ENCODE data around the gene KCNK10. TPM values are rescaled to one million over a fixed set of nuclear protein-coding genes. Genes with fewer than 3 reads are reported as not detected.

KCNK10 gene
- total and polyA plus RNA-seq, 4 donors: not detected

DNA sequence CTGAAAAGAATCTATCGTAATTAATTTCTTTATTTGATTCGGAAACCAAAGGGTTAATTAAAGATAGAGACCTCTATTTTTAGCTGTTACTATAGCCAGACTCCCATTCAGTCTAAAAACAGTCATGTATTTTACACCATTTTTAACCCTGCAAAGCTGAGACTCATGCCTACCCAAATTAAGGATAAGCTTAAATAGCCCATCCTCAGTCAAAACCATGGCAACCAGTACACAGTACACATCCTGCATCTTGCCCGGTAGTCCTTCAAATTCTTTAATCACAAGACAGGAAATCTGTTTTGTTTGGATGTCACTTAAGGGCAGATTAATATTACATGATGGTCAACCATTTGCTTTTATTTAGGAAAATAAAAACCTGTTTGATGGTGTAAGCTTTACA, 25.5 kb upstream of the KCNK10 start:
- Histone ChIP-seq H3K27me3 (ENCODE audit: control insufficient read depth in 1 of 2, insufficient read depth in 2 of 2, low read length in 1 of 2) (no peaks in the 10 kb centered on the region), H3K36me3 (ENCODE audit: control insufficient read depth in 1 of 2, insufficient read depth in 2 of 2, low read length in 1 of 2) (no peaks in the 10 kb centered on the region), H3K9me3 (ENCODE audit: control insufficient read depth, low read length) (no peaks in the 10 kb centered on the region), H3K4me3 (ENCODE audit: low read length in 2 of 2) (no peak overlapping the region), H3K4me1 (ENCODE audit: control insufficient read depth in 1 of 2, insufficient read depth in 2 of 2, low read length in 2 of 2) (no peaks in the 10 kb centered on the region), H3K27ac (ENCODE audit: low read depth in 1 of 2, low read length in 2 of 2) (no peak overlapping the region)
- WGBS, 2 donors: 37 to 39% methylated on average over 3 of the region's 3 CpGs
- intact Hi-C loops (cut with DNase I): no loop called here
- ATAC-seq (ENCODE audit: low FRiP score): no peak
- DNase-seq: no peak

DNA sequence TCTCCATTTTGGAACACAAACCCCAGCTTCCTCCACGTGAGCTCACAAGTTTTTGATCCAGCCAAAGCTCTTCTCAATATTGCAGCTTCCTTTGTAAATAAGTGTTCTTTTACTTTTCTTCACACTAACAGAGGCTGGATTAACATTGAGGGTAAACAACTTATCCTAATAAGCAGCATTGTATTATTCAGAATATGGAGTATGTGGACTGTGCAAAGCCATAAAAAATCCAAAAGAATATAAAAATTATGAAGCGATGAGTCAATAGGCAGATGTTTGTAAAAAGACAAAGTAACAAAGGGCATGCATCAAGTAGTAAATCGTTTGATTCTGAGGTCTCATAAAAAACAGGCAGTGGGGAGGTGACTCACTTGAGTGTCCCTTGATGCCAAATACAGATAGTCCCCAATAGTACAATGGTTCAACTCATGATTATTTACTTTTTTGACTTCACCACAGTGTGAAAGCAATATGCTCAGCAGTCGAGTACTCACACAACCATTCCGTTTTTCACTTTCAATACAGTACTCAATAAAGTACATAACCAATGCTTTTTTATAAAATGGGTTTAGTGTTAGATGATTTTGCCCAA, 23.1 kb upstream of the KCNK10 start:
- intact Hi-C loops (cut with DNase I): no loop called here
- H3K4me1 ChIP-seq (ENCODE audit: control insufficient read depth in 1 of 2, insufficient read depth in 2 of 2, low read length in 2 of 2): no peaks in the 10 kb centered on the region
- no peaks in the 10 kb centered on the region for H3K36me3 ChIP-seq (ENCODE audit: control insufficient read depth in 1 of 2, insufficient read depth in 2 of 2, low read length in 1 of 2)
- no peak for ATAC-seq (ENCODE audit: low FRiP score)
- no peak overlapping the region for H3K4me3 ChIP-seq (ENCODE audit: low read length in 2 of 2)
- no peak overlapping the region for H3K27ac ChIP-seq (ENCODE audit: low read depth in 1 of 2, low read length in 2 of 2)
- H3K9me3 ChIP-seq (ENCODE audit: control insufficient read depth, low read length): no peaks in the 10 kb centered on the region
- DNase-seq: no peak
- H3K27me3 ChIP-seq (ENCODE audit: control insufficient read depth in 1 of 2, insufficient read depth in 2 of 2, low read length in 1 of 2): no peaks in the 10 kb centered on the region
- WGBS, 2 donors: 68 to 75% methylated on average over 5 of the region's 5 CpGs

DNA sequence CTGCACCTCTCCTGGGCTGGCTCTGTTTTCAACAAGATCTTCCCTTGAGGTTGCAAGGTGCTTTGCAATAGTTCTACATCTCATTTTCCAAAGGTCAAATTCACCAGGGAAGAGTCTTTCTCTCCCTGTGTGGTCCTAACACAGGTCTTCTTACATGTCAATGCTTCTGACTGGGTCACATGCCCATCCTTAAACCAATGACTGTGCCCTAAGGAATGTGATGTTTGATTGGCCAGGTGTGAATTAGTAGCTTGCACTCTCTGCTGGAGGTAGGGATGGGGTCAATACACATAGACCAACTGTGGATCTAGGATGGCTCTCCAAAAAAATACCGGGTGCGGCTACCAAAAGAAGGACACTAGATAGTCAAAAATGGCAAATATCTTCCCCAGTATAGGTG, 19.9 kb upstream of the KCNK10 start:
- 72 to 97% methylated on average over 2 of the region's 2 CpGs for WGBS, 2 donors
- no peak overlapping the region for H3K27ac ChIP-seq (ENCODE audit: low read depth in 1 of 2, low read length in 2 of 2)
- H3K36me3 ChIP-seq (ENCODE audit: control insufficient read depth in 1 of 2, insufficient read depth in 2 of 2, low read length in 1 of 2): no peaks in the 10 kb centered on the region
- intact Hi-C loops (cut with DNase I): no loop called here
- ATAC-seq (ENCODE audit: low FRiP score) (no peak), DNase-seq (no peak)
- H3K27me3 ChIP-seq (ENCODE audit: control insufficient read depth in 1 of 2, insufficient read depth in 2 of 2, low read length in 1 of 2): no peaks in the 10 kb centered on the region
- H3K4me3 ChIP-seq (ENCODE audit: low read length in 2 of 2): no peak overlapping the region
- no peaks in the 10 kb centered on the region for H3K4me1 ChIP-seq (ENCODE audit: control insufficient read depth in 1 of 2, insufficient read depth in 2 of 2, low read length in 2 of 2)
- no peaks in the 10 kb centered on the region for H3K9me3 ChIP-seq (ENCODE audit: control insufficient read depth, low read length)

DNA sequence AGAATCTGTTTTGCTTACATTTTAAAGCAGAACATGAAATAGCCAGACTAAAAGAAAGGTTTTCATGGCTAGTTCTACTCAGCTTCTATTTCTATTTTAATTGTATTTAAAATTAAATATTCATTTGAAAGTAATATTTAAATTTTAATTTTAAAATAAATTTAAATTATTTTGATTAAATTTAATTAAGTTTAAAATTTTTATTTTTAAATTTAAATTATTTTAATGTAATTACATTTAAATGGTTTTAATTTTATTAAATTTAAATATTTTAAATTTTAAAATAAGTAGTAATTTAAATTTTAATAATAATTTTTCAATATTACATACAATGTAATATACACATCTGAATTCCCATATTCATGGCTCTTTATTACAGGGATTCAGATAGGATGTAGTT, 17.3 kb upstream of the KCNK10 start:
- ATAC-seq (ENCODE audit: low FRiP score) (no peak), DNase-seq (no peak)
- H3K4me3 ChIP-seq (ENCODE audit: low read length in 2 of 2): no peak overlapping the region
- H3K4me1 ChIP-seq (ENCODE audit: control insufficient read depth in 1 of 2, insufficient read depth in 2 of 2, low read length in 2 of 2): no peaks in the 10 kb centered on the region
- intact Hi-C loops (cut with DNase I): no loop called here
- H3K27ac ChIP-seq (ENCODE audit: low read depth in 1 of 2, low read length in 2 of 2): no peak overlapping the region
- no peaks in the 10 kb centered on the region for H3K36me3 ChIP-seq (ENCODE audit: control insufficient read depth in 1 of 2, insufficient read depth in 2 of 2, low read length in 1 of 2)
- H3K9me3 ChIP-seq (ENCODE audit: control insufficient read depth, low read length): no peaks in the 10 kb centered on the region
- no peaks in the 10 kb centered on the region for H3K27me3 ChIP-seq (ENCODE audit: control insufficient read depth in 1 of 2, insufficient read depth in 2 of 2, low read length in 1 of 2)

DNA sequence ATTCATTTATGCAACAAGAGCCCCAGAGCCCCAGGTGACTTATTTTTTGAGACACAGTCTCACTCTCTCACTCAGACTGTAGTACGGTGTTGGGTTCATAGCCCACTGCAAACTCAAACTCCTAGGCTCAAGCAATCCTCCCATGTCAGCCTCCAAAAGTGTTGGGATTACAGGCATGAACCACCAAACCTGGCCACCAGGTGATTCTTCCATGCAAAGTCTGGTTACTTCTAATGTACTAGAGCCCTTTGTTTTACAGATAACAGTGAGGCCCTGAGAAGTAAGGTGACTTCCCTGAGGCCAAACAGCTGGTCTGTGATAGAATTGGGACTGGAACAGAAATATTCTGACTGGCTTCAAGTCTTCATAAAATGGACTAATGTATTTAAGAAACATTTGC, 10.0 kb upstream of the KCNK10 start:
- no peaks in the 10 kb centered on the region for H3K36me3 ChIP-seq (ENCODE audit: control insufficient read depth in 1 of 2, insufficient read depth in 2 of 2, low read length in 1 of 2)
- no peaks in the 10 kb centered on the region for H3K4me1 ChIP-seq (ENCODE audit: control insufficient read depth in 1 of 2, insufficient read depth in 2 of 2, low read length in 2 of 2)
- WGBS, 2 donors: 80 to 84% methylated on average over 1 of the region's 1 CpG
- no peaks in the 10 kb centered on the region for H3K9me3 ChIP-seq (ENCODE audit: control insufficient read depth, low read length)
- no peak for DNase-seq
- H3K27me3 ChIP-seq (ENCODE audit: control insufficient read depth in 1 of 2, insufficient read depth in 2 of 2, low read length in 1 of 2): peaks cover 0 to under 1% of the 10 kb centered on the region in 2 donors
- no peak for ATAC-seq (ENCODE audit: low FRiP score)
- no peak overlapping the region for H3K4me3 ChIP-seq (ENCODE audit: low read length in 2 of 2)
- intact Hi-C loops (cut with DNase I): no loop called here
- H3K27ac ChIP-seq (ENCODE audit: low read depth in 1 of 2, low read length in 2 of 2): no peak overlapping the region

DNA sequence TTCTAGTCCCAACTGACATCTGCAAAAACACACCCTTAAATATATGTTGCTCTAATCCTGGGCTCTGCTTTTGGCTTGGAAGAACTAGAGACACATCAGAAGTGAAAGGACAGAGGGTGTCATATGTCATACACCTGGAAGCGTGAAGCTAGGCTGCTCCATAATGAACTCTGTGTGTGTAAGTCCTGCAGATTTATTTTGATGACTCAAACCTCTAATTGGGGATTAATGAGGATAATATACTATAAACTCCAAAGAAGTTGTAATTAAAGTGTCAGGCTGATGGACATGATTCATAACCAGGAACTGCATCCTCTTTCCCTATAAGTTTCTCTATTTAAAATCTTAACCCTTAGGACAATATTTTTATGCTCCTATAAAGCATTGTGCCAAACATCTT, 4.4 kb upstream of the KCNK10 start:
- H3K27ac ChIP-seq (ENCODE audit: low read depth in 1 of 2, low read length in 2 of 2): no peak overlapping the region
- WGBS, 2 donors: 59 to 65% methylated on average over 1 of the region's 1 CpG
- no peaks in the 10 kb centered on the region for H3K4me1 ChIP-seq (ENCODE audit: control insufficient read depth in 1 of 2, insufficient read depth in 2 of 2, low read length in 2 of 2)
- intact Hi-C loops (cut with DNase I): no loop called here
- no peak overlapping the region for H3K4me3 ChIP-seq (ENCODE audit: low read length in 2 of 2)
- H3K27me3 ChIP-seq (ENCODE audit: control insufficient read depth in 1 of 2, insufficient read depth in 2 of 2, low read length in 1 of 2): peaks cover 0 to 4% of the 10 kb centered on the region in 2 donors
- ATAC-seq (ENCODE audit: low FRiP score) (no peak), DNase-seq (no peak)
- no peaks in the 10 kb centered on the region for H3K36me3 ChIP-seq (ENCODE audit: control insufficient read depth in 1 of 2, insufficient read depth in 2 of 2, low read length in 1 of 2)
- H3K9me3 ChIP-seq (ENCODE audit: control insufficient read depth, low read length): no peaks in the 10 kb centered on the region

DNA sequence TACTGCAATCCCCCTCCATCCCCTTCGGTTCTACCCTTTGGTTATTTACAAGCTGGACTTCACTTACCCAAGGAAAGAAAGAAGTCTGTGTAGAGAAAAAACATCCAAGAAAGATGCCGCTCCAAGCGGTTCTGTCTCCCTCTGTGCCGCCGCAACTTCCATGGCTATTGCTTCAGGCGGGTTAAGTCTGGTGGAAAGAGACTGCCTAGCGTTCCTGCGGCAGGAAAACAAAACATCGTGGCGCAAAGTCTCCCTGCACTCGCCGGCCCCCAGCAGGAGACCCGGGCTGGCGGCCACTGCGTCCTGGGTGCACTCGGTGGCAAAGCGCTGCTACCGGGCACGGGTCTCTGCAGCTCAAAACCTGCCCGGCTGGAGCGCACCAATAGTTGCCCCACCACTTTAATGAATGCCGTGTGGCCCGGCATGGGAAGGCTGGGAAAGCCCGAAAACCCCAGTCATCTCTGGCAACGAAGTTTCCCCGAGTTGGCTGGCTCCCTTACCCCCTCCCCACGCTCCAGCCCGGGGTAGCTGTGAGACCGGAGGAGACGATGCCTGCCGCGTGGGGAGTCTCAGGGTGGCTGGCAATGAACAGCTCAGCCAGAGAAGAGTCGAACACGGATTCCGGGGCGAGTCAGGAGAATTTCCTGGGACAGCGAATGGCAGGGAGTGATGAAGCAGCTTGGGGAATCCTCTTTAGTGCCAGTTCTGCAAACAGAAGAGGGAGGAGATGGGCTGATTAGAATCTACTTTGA, 3.5 kb upstream of the KCNK10 start:
- Histone ChIP-seq H3K4me1 (ENCODE audit: control insufficient read depth in 1 of 2, insufficient read depth in 2 of 2, low read length in 2 of 2) (no peaks in the 10 kb centered on the region), H3K9me3 (ENCODE audit: control insufficient read depth, low read length) (no peaks in the 10 kb centered on the region), H3K4me3 (ENCODE audit: low read length in 2 of 2) (no peak overlapping the region), H3K27ac (ENCODE audit: low read depth in 1 of 2, low read length in 2 of 2) (no peak overlapping the region), H3K36me3 (ENCODE audit: control insufficient read depth in 1 of 2, insufficient read depth in 2 of 2, low read length in 1 of 2) (no peaks in the 10 kb centered on the region), H3K27me3 (ENCODE audit: control insufficient read depth in 1 of 2, insufficient read depth in 2 of 2, low read length in 1 of 2) (peaks cover 0 to 4% of the 10 kb centered on the region in 2 donors)
- no peak for DNase-seq
- intact Hi-C loops (cut with DNase I): no loop called here
- 1% methylated on average over 37 of the region's 37 CpGs for WGBS, 2 donors
- no peak for ATAC-seq (ENCODE audit: low FRiP score)

DNA sequence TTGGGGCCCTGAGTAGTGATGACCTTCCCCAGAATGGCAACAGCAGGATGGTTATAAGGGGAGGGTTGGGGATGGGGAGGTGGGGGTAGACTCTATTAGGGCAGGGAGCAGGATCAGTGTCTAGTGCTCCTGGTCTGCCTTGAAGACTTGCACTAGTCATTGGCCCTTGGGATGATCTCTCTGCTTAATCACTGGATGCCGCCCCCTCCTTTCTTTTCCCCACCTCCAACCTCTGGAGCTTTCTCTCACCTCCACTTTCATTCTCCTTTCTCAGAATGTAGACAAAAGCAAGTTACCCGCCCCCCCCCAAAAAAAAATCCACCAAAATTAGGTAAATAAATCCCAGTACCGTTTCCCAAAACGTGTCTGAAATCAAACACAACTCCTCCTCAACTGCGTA, 2.8 kb upstream of the KCNK10 start:
- ATAC-seq (ENCODE audit: low FRiP score) (no peak), DNase-seq (no peak)
- intact Hi-C loops (cut with DNase I): no loop called here
- Histone ChIP-seq H3K27me3 (ENCODE audit: control insufficient read depth in 1 of 2, insufficient read depth in 2 of 2, low read length in 1 of 2) (peaks cover 0 to 4% of the 10 kb centered on the region in 2 donors), H3K4me3 (ENCODE audit: low read length in 2 of 2) (no peak overlapping the region), H3K4me1 (ENCODE audit: control insufficient read depth in 1 of 2, insufficient read depth in 2 of 2, low read length in 2 of 2) (no peaks in the 10 kb centered on the region), H3K36me3 (ENCODE audit: control insufficient read depth in 1 of 2, insufficient read depth in 2 of 2, low read length in 1 of 2) (no peaks in the 10 kb centered on the region), H3K9me3 (ENCODE audit: control insufficient read depth, low read length) (no peaks in the 10 kb centered on the region), H3K27ac (ENCODE audit: low read depth in 1 of 2, low read length in 2 of 2) (no peak overlapping the region)
- 9% methylated on average over 5 of the region's 5 CpGs for WGBS, 2 donors

DNA sequence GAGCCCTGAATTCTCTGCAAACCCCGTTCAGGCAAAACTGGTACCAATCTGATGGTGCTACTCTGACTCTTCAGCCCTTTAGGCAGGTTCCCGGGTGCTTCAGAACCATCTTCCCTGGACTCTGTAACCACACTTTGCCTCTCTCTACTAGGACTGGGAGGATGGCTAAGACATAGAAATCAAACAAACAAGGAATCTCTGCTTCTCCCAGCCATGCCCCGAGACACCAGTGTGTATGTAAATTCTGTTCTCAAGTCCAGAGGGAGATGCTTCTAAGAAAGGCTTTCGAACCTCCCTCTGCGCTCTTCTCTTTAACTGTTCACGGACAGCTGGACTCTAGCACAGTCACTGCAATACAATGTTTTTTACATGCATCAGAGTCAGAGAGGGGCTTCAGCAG, 1.9 kb upstream of the KCNK10 start:
- DNase-seq (no peak), ATAC-seq (ENCODE audit: low FRiP score) (no peak)
- Histone ChIP-seq H3K9me3 (ENCODE audit: control insufficient read depth, low read length) (no peaks in the 10 kb centered on the region), H3K4me3 (ENCODE audit: low read length in 2 of 2) (no peak overlapping the region), H3K27me3 (ENCODE audit: control insufficient read depth in 1 of 2, insufficient read depth in 2 of 2, low read length in 1 of 2) (peaks cover 0 to 4% of the 10 kb centered on the region in 2 donors), H3K4me1 (ENCODE audit: control insufficient read depth in 1 of 2, insufficient read depth in 2 of 2, low read length in 2 of 2) (no peaks in the 10 kb centered on the region), H3K36me3 (ENCODE audit: control insufficient read depth in 1 of 2, insufficient read depth in 2 of 2, low read length in 1 of 2) (no peaks in the 10 kb centered on the region), H3K27ac (ENCODE audit: low read depth in 1 of 2, low read length in 2 of 2) (no peak overlapping the region)
- intact Hi-C loops (cut with DNase I): no loop called here
- WGBS, 2 donors: 57 to 67% methylated on average over 6 of the region's 6 CpGs

All from aorta (tissue), 5 donors.